ENCODE results near the gene ELMO3. TPM values are rescaled to one million over a fixed set of nuclear protein-coding genes. Genes with fewer than 3 reads are reported as not detected.

The ELMO3 gene
- total and polyA plus RNA-seq, 2 of the 13 experiments (the other 11 are each of a cell fraction or from before 2014, with no cell fraction given): 2.6 to 4.0 TPM

DNA sequence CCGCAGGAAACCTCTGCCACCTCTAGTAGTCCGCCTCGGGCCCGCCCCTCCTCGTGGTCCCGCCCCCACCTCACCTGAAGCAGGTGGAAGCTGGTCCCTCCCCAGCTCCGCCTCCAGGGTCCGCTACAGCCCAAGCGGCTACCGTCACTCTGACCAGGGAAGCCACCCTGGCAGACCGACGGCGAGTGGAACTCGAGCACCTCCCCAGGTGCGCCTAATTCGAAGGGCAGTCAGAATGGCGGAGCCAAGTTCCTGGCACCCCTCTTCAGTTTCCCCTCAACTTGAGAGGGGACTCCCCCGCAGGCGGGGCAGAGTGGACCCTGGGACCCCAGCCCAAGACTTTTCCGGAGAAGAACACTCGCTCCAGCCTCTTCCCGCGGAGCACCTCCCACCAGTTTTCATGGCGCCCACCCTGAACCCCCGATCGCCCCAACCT lies 47.8 kb downstream of the ELMO3 start (continued):
- TF ChIP-seq ZNF292 (CRISPR knock-in tag; IDR thresholded peaks at IDR 0.05; ENCODE audit: borderline replicate concordance, low read depth): no peak
- TF ChIP-seq NR1H2 (CRISPR knock-in tag; IDR thresholded peaks at IDR 0.05; ENCODE audit: borderline replicate concordance, low read depth): no peak
- TF ChIP-seq ZFP82 (CRISPR knock-in tag; IDR thresholded peaks at IDR 0.05; ENCODE audit: borderline replicate concordance): 0 out of 2 replicates have a peak, but pooled peaks have one; percentile 5
- TF ChIP-seq TARDBP (CRISPR knock-in tag; IDR thresholded peaks at IDR 0.05): no peak
- no peak for TF ChIP-seq ZNF614 (CRISPR knock-in tag; IDR thresholded peaks at IDR 0.05; ENCODE audit: borderline replicate concordance)
- TF ChIP-seq MTA1 (CRISPR knock-in tag; IDR thresholded peaks at IDR 0.05; ENCODE audit: borderline replicate concordance): no peak
- TF ChIP-seq ZNF552 (CRISPR knock-in tag; IDR thresholded peaks at IDR 0.05; ENCODE audit: borderline replicate concordance): 0 out of 2 replicates have a peak, but pooled peaks have one; percentile 20
- TF ChIP-seq, protein P1, sequence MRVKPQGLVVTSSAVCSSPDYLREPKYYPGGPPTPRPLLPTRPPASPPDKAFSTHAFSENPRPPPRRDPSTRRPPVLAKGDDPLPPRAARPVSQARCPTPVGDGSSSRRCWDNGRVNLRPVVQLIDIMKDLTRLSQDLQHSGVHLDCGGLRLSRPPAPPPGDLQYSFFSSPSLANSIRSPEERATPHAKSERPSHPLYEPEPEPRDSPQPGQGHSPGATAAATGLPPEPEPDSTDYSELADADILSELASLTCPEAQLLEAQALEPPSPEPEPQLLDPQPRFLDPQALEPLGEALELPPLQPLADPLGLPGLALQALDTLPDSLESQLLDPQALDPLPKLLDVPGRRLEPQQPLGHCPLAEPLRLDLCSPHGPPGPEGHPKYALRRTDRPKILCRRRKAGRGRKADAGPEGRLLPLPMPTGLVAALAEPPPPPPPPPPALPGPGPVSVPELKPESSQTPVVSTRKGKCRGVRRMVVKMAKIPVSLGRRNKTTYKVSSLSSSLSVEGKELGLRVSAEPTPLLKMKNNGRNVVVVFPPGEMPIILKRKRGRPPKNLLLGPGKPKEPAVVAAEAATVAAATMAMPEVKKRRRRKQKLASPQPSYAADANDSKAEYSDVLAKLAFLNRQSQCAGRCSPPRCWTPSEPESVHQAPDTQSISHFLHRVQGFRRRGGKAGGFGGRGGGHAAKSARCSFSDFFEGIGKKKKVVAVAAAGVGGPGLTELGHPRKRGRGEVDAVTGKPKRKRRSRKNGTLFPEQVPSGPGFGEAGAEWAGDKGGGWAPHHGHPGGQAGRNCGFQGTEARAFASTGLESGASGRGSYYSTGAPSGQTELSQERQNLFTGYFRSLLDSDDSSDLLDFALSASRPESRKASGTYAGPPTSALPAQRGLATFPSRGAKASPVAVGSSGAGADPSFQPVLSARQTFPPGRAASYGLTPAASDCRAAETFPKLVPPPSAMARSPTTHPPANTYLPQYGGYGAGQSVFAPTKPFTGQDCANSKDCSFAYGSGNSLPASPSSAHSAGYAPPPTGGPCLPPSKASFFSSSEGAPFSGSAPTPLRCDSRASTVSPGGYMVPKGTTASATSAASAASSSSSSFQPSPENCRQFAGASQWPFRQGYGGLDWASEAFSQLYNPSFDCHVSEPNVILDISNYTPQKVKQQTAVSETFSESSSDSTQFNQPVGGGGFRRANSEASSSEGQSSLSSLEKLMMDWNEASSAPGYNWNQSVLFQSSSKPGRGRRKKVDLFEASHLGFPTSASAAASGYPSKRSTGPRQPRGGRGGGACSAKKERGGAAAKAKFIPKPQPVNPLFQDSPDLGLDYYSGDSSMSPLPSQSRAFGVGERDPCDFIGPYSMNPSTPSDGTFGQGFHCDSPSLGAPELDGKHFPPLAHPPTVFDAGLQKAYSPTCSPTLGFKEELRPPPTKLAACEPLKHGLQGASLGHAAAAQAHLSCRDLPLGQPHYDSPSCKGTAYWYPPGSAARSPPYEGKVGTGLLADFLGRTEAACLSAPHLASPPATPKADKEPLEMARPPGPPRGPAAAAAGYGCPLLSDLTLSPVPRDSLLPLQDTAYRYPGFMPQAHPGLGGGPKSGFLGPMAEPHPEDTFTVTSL (CRISPR knock-in tag; IDR thresholded peaks at IDR 0.05; ENCODE audit: borderline replicate concordance): no peak
- no peak for TF ChIP-seq ZNF430 (CRISPR knock-in tag; IDR thresholded peaks at IDR 0.05)
- TF ChIP-seq, protein P2, sequence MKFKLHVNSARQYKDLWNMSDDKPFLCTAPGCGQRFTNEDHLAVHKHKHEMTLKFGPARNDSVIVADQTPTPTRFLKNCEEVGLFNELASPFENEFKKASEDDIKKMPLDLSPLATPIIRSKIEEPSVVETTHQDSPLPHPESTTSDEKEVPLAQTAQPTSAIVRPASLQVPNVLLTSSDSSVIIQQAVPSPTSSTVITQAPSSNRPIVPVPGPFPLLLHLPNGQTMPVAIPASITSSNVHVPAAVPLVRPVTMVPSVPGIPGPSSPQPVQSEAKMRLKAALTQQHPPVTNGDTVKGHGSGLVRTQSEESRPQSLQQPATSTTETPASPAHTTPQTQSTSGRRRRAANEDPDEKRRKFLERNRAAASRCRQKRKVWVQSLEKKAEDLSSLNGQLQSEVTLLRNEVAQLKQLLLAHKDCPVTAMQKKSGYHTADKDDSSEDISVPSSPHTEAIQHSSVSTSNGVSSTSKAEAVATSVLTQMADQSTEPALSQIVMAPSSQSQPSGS (CRISPR knock-in tag; IDR thresholded peaks at IDR 0.05): 0 out of 2 replicates have a peak, but pooled peaks have one; percentile 1
- TF ChIP-seq, protein P3, sequence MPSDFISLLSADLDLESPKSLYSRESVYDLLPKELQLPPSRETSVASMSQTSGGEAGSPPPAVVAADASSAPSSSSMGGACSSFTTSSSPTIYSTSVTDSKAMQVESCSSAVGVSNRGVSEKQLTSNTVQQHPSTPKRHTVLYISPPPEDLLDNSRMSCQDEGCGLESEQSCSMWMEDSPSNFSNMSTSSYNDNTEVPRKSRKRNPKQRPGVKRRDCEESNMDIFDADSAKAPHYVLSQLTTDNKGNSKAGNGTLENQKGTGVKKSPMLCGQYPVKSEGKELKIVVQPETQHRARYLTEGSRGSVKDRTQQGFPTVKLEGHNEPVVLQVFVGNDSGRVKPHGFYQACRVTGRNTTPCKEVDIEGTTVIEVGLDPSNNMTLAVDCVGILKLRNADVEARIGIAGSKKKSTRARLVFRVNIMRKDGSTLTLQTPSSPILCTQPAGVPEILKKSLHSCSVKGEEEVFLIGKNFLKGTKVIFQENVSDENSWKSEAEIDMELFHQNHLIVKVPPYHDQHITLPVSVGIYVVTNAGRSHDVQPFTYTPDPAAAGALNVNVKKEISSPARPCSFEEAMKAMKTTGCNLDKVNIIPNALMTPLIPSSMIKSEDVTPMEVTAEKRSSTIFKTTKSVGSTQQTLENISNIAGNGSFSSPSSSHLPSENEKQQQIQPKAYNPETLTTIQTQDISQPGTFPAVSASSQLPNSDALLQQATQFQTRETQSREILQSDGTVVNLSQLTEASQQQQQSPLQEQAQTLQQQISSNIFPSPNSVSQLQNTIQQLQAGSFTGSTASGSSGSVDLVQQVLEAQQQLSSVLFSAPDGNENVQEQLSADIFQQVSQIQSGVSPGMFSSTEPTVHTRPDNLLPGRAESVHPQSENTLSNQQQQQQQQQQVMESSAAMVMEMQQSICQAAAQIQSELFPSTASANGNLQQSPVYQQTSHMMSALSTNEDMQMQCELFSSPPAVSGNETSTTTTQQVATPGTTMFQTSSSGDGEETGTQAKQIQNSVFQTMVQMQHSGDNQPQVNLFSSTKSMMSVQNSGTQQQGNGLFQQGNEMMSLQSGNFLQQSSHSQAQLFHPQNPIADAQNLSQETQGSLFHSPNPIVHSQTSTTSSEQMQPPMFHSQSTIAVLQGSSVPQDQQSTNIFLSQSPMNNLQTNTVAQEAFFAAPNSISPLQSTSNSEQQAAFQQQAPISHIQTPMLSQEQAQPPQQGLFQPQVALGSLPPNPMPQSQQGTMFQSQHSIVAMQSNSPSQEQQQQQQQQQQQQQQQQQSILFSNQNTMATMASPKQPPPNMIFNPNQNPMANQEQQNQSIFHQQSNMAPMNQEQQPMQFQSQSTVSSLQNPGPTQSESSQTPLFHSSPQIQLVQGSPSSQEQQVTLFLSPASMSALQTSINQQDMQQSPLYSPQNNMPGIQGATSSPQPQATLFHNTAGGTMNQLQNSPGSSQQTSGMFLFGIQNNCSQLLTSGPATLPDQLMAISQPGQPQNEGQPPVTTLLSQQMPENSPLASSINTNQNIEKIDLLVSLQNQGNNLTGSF (CRISPR knock-in tag; IDR thresholded peaks at IDR 0.05): no peak
- peak; percentile 38; the same call in 1 of the 2 replicates for TF ChIP-seq HOXD1 (CRISPR knock-in tag; IDR thresholded peaks at IDR 0.05)

Measured in HepG2 (cell line).